Stomach (tissue), 9 donors: ENCODE results near the gene RGS12. TPM values are rescaled to one million over a fixed set of nuclear protein-coding genes. Genes with fewer than 3 reads are reported as not detected.
"Not testable (repeated sequence)": the region's sequence is repeated elsewhere in the genome, so short reads cannot be mapped to it uniquely, and the experiment has no call there.

ENCODE experiments used
- DNase-seq, 2 donors: peaks; one replicate each; pipeline versions ENCODE4 v3.0.0 to v3.0.0-alpha.2; 2013 to 2019
- H3K27ac ChIP-seq, 5 donors: fragments of 200-600 bp in 4 of 5; sonication (generic) in 4 of 5; one replicate each; pipeline ENCODE4 v1.5.1; 2013 to 2019; ENCODE audit warnings: mild to moderate bottlenecking in 1 of 5, moderate library complexity in 1 of 5
- H3K27me3 ChIP-seq, 3 donors: fragments of 200-600 bp; sonication (generic); one replicate each; pipeline ENCODE4 v1.5.1; 2017 to 2019; ENCODE audit warnings: mixed run types in 1 of 3
- H3K36me3 ChIP-seq, 4 donors: fragments of 200-600 bp; sonication (generic); 1 replicate in 3 of 4; 2 replicates in 1 of 4; pipeline ENCODE4 v1.5.1; 2016 to 2019
- H3K4me1 ChIP-seq, 4 donors: fragments of 200-600 bp; sonication (generic); one replicate each; pipeline ENCODE4 v1.5.1; 2016 to 2019
- H3K4me3 ChIP-seq, 4 donors: fragments of 200-600 bp; sonication (generic) in 3 of 4; one replicate each; pipeline ENCODE4 v1.5.1; 2016 to 2019; ENCODE audit warnings: mild to moderate bottlenecking in 1 of 4
- H3K9me3 ChIP-seq, 4 donors: fragments of 200-600 bp; sonication (generic); one replicate each; pipeline ENCODE4 v1.5.1; 2016 to 2019
- CTCF ChIP-seq, 7 experiments: fragments of 450-650 bp in 4 of 7; fragments of 200-600 bp in 3 of 7; sonication (generic) in 3 of 7; IDR thresholded peaks; one replicate each; pipeline ENCODE4 v1.5.1; 2016 to 2019; ENCODE audit warnings: antibody characterized with exemption in 7 of 7, control low read depth in 2 of 7, mild to moderate bottlenecking in 1 of 7
- EP300 ChIP-seq: sonication (generic); formaldehyde crosslinking; IDR thresholded peaks from one replicate; pipeline ENCODE4 v1.6.1; 2017; ENCODE audit warnings: antibody characterized with exemption
- POLR2A ChIP-seq, 4 donors: fragments of 450-650 bp; IDR thresholded peaks; one replicate each; pipeline ENCODE4 v1.6.1; 2016; ENCODE audit warnings: antibody characterized with exemption in 4 of 4, control low read depth in 2 of 4, mild to moderate bottlenecking in 1 of 4, moderate library complexity in 1 of 4
- POLR2AphosphoS5 ChIP-seq, 3 donors: sonication (generic); formaldehyde crosslinking; IDR thresholded peaks; one replicate each; pipeline ENCODE4 v1.6.1; 2016; ENCODE audit warnings: antibody characterized with exemption in 3 of 3
- WGBS, 5 donors: extraction: QIAGEN DNeasy Blood & Tissue Kit in 3 of 5; methylation state at CpG; one replicate each; pipeline versions ENCODE4 v1.1.5 to v1.1.7; 2013 to 2018; 5-methylcytosine and 5-hydroxymethylcytosine counted together
- intact Hi-C: fragments of 100-400 bp; cut with DNase I; formaldehyde crosslinking; loops from one replicate; pipeline ENCODE4 v1.15.1; 2023; ENCODE audit warnings: low total_unique reads
- polyA plus RNA-seq, 3 donors: library from polyadenylated mRNA; stranded (reverse); fragments of 200-250 nt; gene quantifications; one replicate each; pipeline ENCODE4 v1.2.3, GENCODE V29; 2013
- total RNA-seq, 5 donors: library from RNA; depleted of rRNA; stranded (reverse); fragments of >200 nt; gene quantifications; one replicate each; pipeline versions ENCODE4 v1.1.0 to v1.2.3, GENCODE V29; 2014 to 2016
- donor health status: healthy with polysubstance abuse.
- donor health status: Bipolar disorder and iron deficiency.
- donor health status: healthy.

RGS12 gene
- total and polyA plus RNA-seq, 8 donors = 3.5 to 51.8 (median 19.7) TPM

GRCh38 chr4:3299122-3299975 is 6.5 kb downstream of the RGS12 start:
- Histone ChIP-seq H3K4me1 (peaks cover 30 to 58% (median 42%) of the 10 kb centered on the region in 4 donors), H3K27ac (no peak overlapping the region), H3K9me3 (peaks cover 0 to 4% (median 0%) of the 10 kb centered on the region in 4 donors), H3K27me3 (no peaks in the 10 kb centered on the region), H3K4me3 (no peak overlapping the region), H3K36me3 (no peaks in the 10 kb centered on the region)
- TF ChIP-seq EP300 (no peak), CTCF (IDR thresholded peaks at IDR 0.05) (no peak), POLR2AphosphoS5 (IDR thresholded peaks at IDR 0.05) (no peak), POLR2A (IDR thresholded peaks at IDR 0.05) (no peak)
- DNase-seq = no peak
- intact Hi-C loops = no loop called here
- 74 to 81% (median 76%) methylated on average over 9 of the region's 9 CpGs for WGBS, 5 donors

GRCh38 chr4:3299976-3300671 is 7.3 kb downstream of the RGS12 start:
- H3K4me3 ChIP-seq = no peak overlapping the region
- H3K27me3 ChIP-seq = no peaks in the 10 kb centered on the region
- H3K4me1 ChIP-seq = peaks cover 33 to 62% (median 47%) of the 10 kb centered on the region in 4 donors
- DNase-seq = no peak
- WGBS, 5 donors = 66 to 88% (median 72%) methylated on average over 13 to 19 of the region's 19 CpGs
- intact Hi-C loops = no loop called here
- TF ChIP-seq POLR2AphosphoS5 (IDR thresholded peaks at IDR 0.05) (no peak), POLR2A (IDR thresholded peaks at IDR 0.05) (no peak), EP300 (no peak), CTCF (IDR thresholded peaks at IDR 0.05) (no peak)
- no peaks in the 10 kb centered on the region for H3K36me3 ChIP-seq
- H3K9me3 ChIP-seq = peaks cover 0 to 4% (median 0%) of the 10 kb centered on the region in 4 donors
- peak overlapping the region in 1 of 5 donors; percentile 33 for H3K27ac ChIP-seq

- intact Hi-C loops, H3K36me3 ChIP-seq, H3K9me3 ChIP-seq, H3K4me3 ChIP-seq, H3K27me3 ChIP-seq, DNase-seq: not testable (repeated sequence)
- WGBS, 5 donors = 79 to 87% (median 80%) methylated on average over 15 of the region's 15 CpGs
- peaks cover 41 to 68% (median 55%) of the 10 kb centered on the region in 4 donors for H3K4me1 ChIP-seq
- peak overlapping the region in 2 of 5 donors; percentile 7 to 33 for H3K27ac ChIP-seq
These were observed 8.1 kb downstream of the RGS12 start for GRCh38 chr4:3300882-3301281.

- peak overlapping the region in 4 of 5 donors; percentile 7 to 34 (median 28) for H3K27ac ChIP-seq
These were observed 8.8 kb downstream of the RGS12 start for GRCh38 chr4:3301450-3302172.

More at GRCh38 chr4:3301450-3302172, 8.8 kb downstream of the RGS12 start:
- DNase-seq = no peak
- Histone ChIP-seq H3K9me3 (peaks cover 0 to 4% (median 0%) of the 10 kb centered on the region in 4 donors), H3K4me1 (peaks cover 48 to 71% (median 59%) of the 10 kb centered on the region in 4 donors), H3K36me3 (no peaks in the 10 kb centered on the region), H3K4me3 (no peak overlapping the region), H3K27me3 (no peaks in the 10 kb centered on the region)
- TF ChIP-seq EP300 (no peak), CTCF (IDR thresholded peaks at IDR 0.05) (no peak), POLR2A (IDR thresholded peaks at IDR 0.05) (no peak), POLR2AphosphoS5 (IDR thresholded peaks at IDR 0.05) (no peak)
- intact Hi-C loops = no loop called here
- WGBS, 5 donors = 67 to 89% (median 74%) methylated on average over 15 of the region's 15 CpGs
